Hepatocyte (in vitro differentiated cells): ENCODE results near the gene KDF1. TPM values are rescaled to one million over a fixed set of nuclear protein-coding genes. Genes with fewer than 3 reads are reported as not detected.

ENCODE experiments used
- DNase-seq: peaks from one replicate; pipeline ENCODE4 v3.0.0-alpha.2; 2016; ENCODE audit warnings: low spot score
- H2AFZ ChIP-seq: fragments of 200-600 bp; sonication (generic); 2 replicates; pipeline ENCODE4 v1.6.0; 2016; ENCODE audit warnings: antibody characterized with exemption, mild to moderate bottlenecking
- H3K27ac ChIP-seq: fragments of 200-600 bp; sonication (generic); 2 replicates; pipeline ENCODE4 v1.5.1; 2016; ENCODE audit warnings: mild to moderate bottlenecking
- H3K27me3 ChIP-seq: fragments of 200-600 bp; sonication (generic); 2 replicates; pipeline ENCODE4 v1.6.1; 2016
- H3K36me3 ChIP-seq: fragments of 200-600 bp; sonication (generic); replicated peaks from 2 replicates; pipeline ENCODE4 v1.5.1; 2016; ENCODE audit warnings: low read depth; ENCODE audit not compliant: insufficient read depth
- H3K4me1 ChIP-seq: fragments of 200-600 bp; sonication (generic); 2 replicates; pipeline ENCODE4 v1.5.1; 2016; ENCODE audit warnings: mild to moderate bottlenecking, moderate library complexity; ENCODE audit not compliant: insufficient read depth
- H3K4me2 ChIP-seq: fragments of 200-600 bp; sonication (generic); 2 replicates; pipeline ENCODE4 v1.6.0; 2016
- H3K4me3 ChIP-seq: fragments of 200-600 bp; sonication (generic); 2 replicates; pipeline ENCODE4 v1.5.1; 2016; ENCODE audit warnings: mild to moderate bottlenecking
- H3K79me2 ChIP-seq: fragments of 200-600 bp; sonication (generic); 2 replicates; pipeline ENCODE4 v1.6.0; 2017; ENCODE audit warnings: mild to moderate bottlenecking
- H3K9me2 ChIP-seq: fragments of 200-600 bp; sonication (generic); replicated peaks from 2 replicates; pipeline ENCODE4 v1.6.0; 2017; ENCODE audit warnings: mild to moderate bottlenecking; ENCODE audit not compliant: insufficient read depth
- H3K9me3 ChIP-seq: fragments of 200-600 bp; sonication (generic); 2 replicates; pipeline ENCODE4 v1.5.1; 2016; ENCODE audit warnings: low read depth, mild to moderate bottlenecking
- H4K20me1 ChIP-seq: fragments of 200-600 bp; sonication (generic); 2 replicates; pipeline ENCODE4 v1.6.0; 2016; ENCODE audit warnings: mild to moderate bottlenecking; ENCODE audit not compliant: insufficient read depth, poor library complexity, severe bottlenecking
- EZH2 ChIP-seq: fragments of 200-600 bp; sonication (generic); IDR thresholded peaks from 2 replicates; pipeline ENCODE4 v1.6.1; 2016; ENCODE audit warnings: antibody characterized with exemption, mild to moderate bottlenecking, borderline replicate concordance
- EZH2phosphoT487 ChIP-seq: fragments of 200-600 bp; sonication (generic); IDR thresholded peaks from one replicate; pipeline ENCODE4 v1.6.1; 2018; ENCODE audit warnings: antibody characterized with exemption, mild to moderate bottlenecking, low read depth, moderate library complexity; ENCODE audit not compliant: unreplicated experiment, severe bottlenecking
- WGBS: methylation state at CpG from one replicate; pipeline ENCODE4 v1.1.6; 2016; ENCODE audit warnings: low lambda C conversion rate; ENCODE audit errors: missing lambda C conversion rate; 5-methylcytosine and 5-hydroxymethylcytosine counted together
- polyA plus RNA-seq: library from polyadenylated mRNA; unstranded; fragments of >200 nt; fragmentation: Nextera tagmentation; extraction: Ambion mirVana; gene quantifications from 2 replicates; pipeline ENCODE4 v1.2.1, GENCODE V29; 2016
- total RNA-seq: library from RNA; depleted of rRNA; stranded (reverse); fragments of >200 nt; gene quantifications from 2 replicates; pipeline ENCODE4 v1.2.3, GENCODE V29; 2014
- TF ChIP-seq, protein P1 (sequence below): fragments of 200-600 bp; sonication (generic); IDR thresholded peaks from 2 replicates; pipeline ENCODE4 v1.5.1; 2016; ENCODE audit warnings: antibody characterized with exemption, mild to moderate bottlenecking; ENCODE audit not compliant: poor library complexity

KDF1 gene
- total and polyA plus RNA-seq, 2 experiments from 2014 or later, result 10.5 to 21.9 TPM

- DNase-seq, result peak; percentile 11
- no peak for TF ChIP-seq EZH2
- no peak for TF ChIP-seq EZH2phosphoT487
- TF ChIP-seq, protein P1, sequence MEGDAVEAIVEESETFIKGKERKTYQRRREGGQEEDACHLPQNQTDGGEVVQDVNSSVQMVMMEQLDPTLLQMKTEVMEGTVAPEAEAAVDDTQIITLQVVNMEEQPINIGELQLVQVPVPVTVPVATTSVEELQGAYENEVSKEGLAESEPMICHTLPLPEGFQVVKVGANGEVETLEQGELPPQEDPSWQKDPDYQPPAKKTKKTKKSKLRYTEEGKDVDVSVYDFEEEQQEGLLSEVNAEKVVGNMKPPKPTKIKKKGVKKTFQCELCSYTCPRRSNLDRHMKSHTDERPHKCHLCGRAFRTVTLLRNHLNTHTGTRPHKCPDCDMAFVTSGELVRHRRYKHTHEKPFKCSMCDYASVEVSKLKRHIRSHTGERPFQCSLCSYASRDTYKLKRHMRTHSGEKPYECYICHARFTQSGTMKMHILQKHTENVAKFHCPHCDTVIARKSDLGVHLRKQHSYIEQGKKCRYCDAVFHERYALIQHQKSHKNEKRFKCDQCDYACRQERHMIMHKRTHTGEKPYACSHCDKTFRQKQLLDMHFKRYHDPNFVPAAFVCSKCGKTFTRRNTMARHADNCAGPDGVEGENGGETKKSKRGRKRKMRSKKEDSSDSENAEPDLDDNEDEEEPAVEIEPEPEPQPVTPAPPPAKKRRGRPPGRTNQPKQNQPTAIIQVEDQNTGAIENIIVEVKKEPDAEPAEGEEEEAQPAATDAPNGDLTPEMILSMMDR, result no peak
- 90% methylated on average over 8 of the region's 8 CpGs for WGBS
These were observed 40.7 kb upstream of the KDF1 start for GRCh38 chr1:27000817-27001460.

GRCh38 chr1:27000090-27000816 lies 40.0 kb upstream of the KDF1 start:
- Histone ChIP-seq H4K20me1 (peaks cover 7% of the 10 kb centered on the region), H3K9me2 (no peaks in the 10 kb centered on the region), H3K4me2 (no peak overlapping the region), H3K9me3 (no peaks in the 10 kb centered on the region), H3K4me3 (no peak overlapping the region), H3K4me1 (peaks cover 56% of the 10 kb centered on the region), H3K27ac (peak overlapping the region; percentile 76), H3K27me3 (no peaks in the 10 kb centered on the region), H3K79me2 (peaks cover 27% of the 10 kb centered on the region), H2AFZ (no peak overlapping the region), H3K36me3 (no peaks in the 10 kb centered on the region)
- TF ChIP-seq, protein P1, result no peak
- TF ChIP-seq EZH2 (no peak), EZH2phosphoT487 (no peak)
- WGBS, result 70% methylated on average over 9 of the region's 9 CpGs
- no peak for DNase-seq

More at GRCh38 chr1:27000817-27001460, 40.7 kb upstream of the KDF1 start:
- Histone ChIP-seq H3K9me2 (no peaks in the 10 kb centered on the region), H3K4me2 (no peak overlapping the region), H2AFZ (no peak overlapping the region), H3K4me3 (no peak overlapping the region), H3K4me1 (peaks cover 56% of the 10 kb centered on the region), H3K27me3 (no peaks in the 10 kb centered on the region), H3K36me3 (no peaks in the 10 kb centered on the region), H3K27ac (peak overlapping the region; percentile 76), H3K79me2 (peaks cover 23% of the 10 kb centered on the region), H3K9me3 (no peaks in the 10 kb centered on the region), H4K20me1 (peaks cover under 1% of the 10 kb centered on the region)

- Histone ChIP-seq H3K4me2 (peak overlapping the region; percentile 95), H4K20me1 (peaks cover 8% of the 10 kb centered on the region)
- peak; percentile 86 for DNase-seq
These were observed 39.2 kb upstream of the KDF1 start for GRCh38 chr1:26999440-26999987.

More at GRCh38 chr1:26999440-26999987, 39.2 kb upstream of the KDF1 start:
- WGBS, result 61% methylated on average over 7 of the region's 7 CpGs
- Histone ChIP-seq H3K4me1 (peaks cover 52% of the 10 kb centered on the region), H3K27me3 (no peaks in the 10 kb centered on the region), H3K27ac (peak overlapping the region; percentile 85), H3K9me3 (no peaks in the 10 kb centered on the region), H3K4me3 (no peak overlapping the region), H3K36me3 (no peaks in the 10 kb centered on the region), H3K9me2 (no peaks in the 10 kb centered on the region), H3K79me2 (peaks cover 33% of the 10 kb centered on the region), H2AFZ (no peak overlapping the region)
- TF ChIP-seq EZH2 (no peak), EZH2phosphoT487 (no peak)
- TF ChIP-seq, protein P1, result no peak
